Measurements from ENCODE around the gene IFNL4. TPM values are rescaled to one million over a fixed set of nuclear protein-coding genes. Genes with fewer than 3 reads are reported as not detected.
"Not testable (repeated sequence)": the region's sequence is repeated elsewhere in the genome, so short reads cannot be mapped to it uniquely, and the experiment has no call there.

IFNL4 gene
- total RNA-seq, 1 experiment from 2014 or later = not detected

DNA sequence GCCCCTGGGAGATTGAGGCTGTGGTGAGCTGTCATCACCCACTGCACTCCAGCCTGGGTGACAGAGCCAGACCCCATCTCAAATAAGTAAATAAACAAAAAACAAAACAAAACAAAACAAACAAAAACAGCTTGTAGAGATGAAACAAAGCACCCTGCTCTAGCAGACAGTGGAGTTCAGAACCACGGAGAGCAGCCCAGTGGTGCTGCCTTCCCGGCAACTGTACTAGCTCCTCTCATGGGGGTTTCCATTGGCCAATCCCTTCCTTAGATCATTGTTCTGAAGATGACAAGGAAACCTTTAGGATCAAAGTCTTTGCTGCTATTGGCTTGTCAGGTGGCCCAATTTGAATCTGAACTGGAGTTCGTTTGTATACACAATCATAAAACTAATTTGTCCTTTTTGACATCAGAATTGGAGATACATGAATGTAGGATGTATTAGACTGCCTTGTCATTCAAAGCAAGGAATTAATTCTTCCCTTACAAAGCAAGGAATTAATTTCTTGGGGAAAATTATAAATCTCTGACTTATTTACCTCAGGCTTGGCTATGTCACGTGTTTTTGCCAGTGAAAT is 24.9 kb downstream of the IFNL4 start:
- DNase-seq (ENCODE audit: low read depth) = peak; percentile 22

DNA sequence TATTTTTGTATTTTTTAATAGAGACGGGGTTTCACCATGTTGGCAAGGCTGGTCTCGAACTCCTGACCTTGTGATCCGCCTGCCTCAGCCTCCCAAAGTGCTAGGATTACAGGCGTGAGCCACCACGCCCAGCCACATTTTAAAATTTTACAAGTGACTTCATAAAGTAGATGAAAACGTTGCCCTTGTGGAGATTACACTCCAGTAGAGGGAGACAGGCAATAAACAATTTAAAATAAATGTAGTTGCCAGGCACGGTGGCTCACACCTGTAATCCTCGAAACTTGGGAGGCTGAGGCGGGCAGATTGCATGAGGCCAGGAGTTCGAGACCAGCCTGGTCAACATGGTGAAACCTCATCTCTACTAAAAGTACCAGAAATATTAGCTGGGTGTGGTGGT is 29.5 kb downstream of the IFNL4 start:
- DNase-seq (ENCODE audit: low read depth) = not testable (repeated sequence)

DNA sequence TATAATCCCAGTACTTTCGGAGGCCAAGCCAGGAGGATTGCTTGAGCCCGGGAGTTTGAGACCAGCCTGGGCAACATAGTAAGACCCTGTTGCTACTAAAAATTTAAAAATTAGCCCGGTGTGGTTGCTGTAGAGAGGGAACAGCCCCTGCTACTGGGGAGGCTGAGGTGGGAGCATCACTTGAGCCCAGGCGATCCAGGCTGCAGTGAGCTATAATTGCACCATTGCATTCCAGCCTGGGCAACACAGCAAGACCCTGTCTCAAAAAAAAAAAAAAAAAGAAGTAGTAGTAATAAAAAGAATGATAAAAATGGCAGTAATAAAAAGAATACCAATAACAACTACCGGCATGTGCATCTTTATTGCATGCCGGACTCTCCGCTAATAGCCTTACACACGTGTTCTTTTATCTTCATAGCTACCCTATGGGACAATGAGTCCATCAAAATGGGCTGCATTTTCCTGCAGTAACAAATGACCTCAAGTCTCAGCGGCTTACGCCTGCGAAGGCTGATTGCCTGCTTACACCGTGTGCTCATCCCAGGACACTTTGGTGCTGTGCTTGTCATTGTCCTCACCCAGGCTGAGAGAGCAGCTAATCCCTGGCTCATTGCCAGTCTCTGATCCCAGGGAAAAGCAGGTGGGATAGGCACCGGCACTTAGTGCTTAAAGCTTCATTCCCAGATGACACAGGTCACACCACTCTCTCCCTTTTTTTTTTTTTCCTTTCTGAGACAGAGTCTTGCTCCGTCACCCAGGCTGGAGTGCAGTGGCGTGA is 30.2 kb downstream of the IFNL4 start:
- DNase-seq (ENCODE audit: low read depth) = no peak

DNA sequence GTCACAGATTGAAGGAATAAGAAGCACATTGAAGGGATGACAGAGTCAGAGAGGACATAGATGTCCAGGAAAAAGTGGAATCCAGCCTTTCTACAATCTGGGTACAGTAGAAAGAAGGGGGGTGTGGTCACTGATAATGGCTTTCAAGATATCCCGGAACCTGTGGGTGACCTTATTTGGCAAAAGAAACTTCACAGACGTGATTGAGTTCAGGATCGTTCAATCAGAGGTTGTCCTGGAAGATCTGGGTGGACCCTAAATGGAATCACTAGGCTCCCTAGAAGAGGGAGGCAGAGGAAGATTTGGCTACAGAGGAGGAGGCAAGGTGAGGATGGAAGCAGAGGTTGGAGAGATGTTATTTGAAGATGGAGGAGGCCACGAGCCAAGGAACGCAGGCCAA is 31.6 kb downstream of the IFNL4 start:
- DNase-seq (ENCODE audit: low read depth) = no peak

DNA sequence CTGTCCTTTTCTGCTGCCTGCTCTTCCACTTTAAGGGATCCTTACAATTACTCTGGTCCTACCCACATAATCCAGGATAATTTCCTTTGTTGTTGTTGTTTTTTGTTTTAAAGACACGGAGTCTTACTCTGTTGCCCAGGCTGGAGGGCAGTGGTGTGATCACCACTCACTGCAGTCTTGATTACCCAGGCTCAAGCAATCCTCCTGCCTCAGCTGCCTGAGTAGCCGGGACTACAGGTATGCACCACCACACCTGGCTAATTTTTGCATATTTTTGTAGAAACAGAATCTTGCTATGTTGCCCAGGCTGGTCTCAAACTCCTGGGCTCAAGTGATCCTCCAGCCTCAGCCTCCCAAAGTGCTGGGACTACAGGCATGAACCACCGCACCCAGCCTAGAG is 33.3 kb downstream of the IFNL4 start:
- not testable (repeated sequence) for DNase-seq (ENCODE audit: low read depth)

DNA sequence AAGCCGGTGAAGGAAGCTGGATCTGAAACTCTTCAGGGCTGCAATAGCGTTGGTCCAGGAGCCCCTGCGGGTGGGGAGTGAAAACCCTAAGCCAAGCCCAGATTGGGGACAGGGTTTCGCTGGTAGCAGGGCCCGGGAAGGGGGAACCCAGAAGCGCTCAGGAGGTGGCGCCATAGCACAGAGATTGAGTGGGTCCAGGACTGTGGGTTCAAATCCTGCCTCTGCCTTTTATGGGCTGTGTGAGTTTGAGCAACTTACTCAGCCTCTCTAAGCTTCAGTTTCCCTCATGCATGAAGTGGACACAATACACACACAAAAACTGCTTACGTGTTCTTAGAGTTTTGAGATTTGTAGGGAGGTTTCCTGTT is 36.3 kb downstream of the IFNL4 start:
- DNase-seq (ENCODE audit: low read depth) = no peak

DNA sequence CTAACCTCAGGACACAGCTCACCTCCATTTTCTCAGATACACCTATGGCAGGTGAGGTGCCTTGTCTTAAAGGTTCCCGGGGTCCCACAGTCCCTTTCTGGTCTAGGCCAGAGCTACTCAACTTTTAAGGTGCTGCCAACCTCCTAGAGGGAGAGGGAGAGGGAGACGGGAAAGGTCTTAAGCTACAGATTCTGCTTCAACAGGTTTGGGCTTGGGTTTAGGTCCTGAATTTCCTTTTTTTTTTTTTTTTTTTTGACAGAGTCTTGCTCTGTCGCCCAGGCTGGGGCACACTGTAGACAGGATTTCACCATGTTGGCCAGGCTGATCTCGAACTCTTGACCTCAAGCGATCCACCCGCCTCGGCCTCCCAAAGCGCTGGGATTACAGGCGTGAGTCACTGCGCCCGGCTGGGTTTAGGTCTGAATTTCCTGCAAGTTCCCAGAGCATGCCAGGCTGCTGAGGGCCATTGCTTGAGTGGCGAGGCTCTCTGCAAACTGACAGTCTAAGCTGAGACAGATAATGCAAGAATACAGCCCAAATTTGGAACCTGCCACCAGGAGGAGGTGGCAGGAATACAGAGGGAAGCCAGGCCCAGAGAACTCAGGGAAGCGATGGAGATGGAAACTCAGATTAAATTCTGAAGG is 36.8 kb downstream of the IFNL4 start:
- peak; percentile 24 for DNase-seq (ENCODE audit: low read depth)

DNA sequence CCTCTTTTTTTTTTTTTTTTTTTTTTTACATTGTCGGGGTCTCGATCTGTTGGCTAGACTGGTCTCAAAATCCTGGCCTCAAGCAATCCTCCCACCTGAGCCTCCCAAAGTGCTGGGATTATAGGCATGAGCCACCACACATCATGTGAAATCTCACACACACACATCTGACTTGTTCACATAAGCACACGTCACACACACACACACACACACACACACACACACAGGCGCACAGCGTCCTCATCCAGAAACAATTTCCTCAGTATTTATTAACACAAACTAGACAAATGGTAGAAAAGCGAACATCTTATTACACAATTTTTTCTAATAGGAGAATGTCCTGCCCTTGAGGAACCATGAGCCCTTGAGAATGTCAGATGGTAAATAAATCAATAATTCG is 39.5 kb downstream of the IFNL4 start:
- no peak for DNase-seq (ENCODE audit: low read depth)

DNA sequence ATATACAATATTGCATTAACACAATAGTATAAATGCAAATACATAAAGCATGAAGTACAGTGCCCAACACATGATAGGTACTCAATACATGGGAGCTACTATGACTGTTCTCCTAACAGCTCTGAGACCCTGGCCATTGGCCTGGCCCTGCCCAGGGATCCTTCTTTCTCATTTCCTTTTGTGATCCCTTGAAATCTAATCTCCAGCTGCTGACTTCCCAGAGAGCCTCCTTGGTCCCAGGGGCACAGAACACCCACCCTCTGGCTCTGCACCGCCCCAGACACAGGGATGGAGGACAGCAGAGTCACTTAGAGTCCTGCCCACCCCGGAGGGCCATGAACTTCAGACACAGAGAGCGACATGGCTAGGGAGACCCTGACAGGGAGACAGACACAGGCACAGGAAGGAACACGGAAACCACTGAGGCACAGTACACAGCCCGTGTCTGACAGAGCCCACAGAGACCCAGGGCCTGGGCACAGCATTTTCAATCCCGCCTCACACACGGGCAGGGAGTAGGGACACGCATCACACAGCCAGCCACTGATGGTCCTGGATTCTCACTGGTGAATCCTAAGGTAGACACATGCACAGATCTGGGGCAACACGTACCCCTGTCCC is 40.4 kb downstream of the IFNL4 start:
- DNase-seq (ENCODE audit: low read depth) = no peak

DNA sequence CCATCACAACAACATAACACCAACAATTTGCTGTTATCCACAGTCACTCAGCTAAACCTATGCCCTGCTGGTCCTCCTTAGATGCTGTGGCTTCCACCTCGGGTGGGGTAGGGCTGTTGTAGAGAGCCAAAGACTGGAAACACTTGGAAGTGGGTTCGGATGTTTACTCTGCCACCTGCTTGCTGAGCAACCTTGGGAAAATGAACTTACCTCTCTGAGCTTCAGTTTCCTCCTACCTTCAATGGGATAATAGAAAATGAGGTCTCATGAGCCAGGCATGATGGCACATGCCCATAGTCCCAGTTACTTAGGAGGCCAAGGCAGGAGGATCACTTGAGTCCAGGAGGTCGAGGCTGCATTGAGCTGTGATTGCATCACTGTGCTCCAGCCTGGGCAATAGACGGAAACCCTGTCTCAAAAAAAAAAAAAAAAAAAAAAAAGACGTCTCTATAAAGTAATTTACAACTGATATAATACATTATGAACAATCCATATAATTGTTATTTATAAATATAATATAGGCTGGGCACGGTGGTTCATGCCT is 41.3 kb downstream of the IFNL4 start:
- no peak for DNase-seq (ENCODE audit: low read depth)

DNA sequence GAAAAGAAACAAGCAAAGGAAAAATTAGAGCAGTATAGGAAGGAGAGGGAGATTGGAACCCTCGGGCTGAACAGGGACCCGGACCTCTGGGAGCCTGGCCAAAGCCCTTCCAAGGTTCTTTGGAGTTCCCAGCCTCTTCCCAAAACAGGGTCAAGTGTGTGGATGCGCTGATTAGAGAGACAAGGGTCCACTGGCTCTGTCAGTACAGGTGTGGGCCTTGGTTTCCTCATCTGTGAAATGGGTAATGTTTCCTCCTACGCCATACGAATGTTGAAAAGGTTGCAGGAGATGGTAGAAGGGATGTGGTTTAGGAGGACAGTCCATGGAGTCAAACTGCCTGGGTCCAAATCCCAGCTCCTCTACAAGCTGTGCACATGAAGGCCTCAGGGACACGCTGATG is 42.5 kb downstream of the IFNL4 start:
- no peak for DNase-seq (ENCODE audit: low read depth)

DNA sequence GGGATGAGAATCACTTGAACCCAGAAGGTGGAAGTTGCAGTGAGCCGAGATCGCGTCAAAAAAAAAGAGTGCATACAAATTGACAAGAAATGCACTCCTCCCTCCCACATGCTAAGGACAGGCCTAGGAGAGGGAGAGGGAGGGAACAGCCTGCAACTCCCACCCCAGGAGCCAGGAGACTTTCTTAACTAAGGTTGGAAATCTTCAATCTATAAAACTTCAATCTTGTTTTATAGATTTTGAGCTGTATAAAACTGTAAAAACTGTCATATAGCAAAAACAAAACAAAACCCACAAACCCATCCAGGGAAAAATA is 43.2 kb downstream of the IFNL4 start:
- DNase-seq (ENCODE audit: low read depth) = no peak

DNA sequence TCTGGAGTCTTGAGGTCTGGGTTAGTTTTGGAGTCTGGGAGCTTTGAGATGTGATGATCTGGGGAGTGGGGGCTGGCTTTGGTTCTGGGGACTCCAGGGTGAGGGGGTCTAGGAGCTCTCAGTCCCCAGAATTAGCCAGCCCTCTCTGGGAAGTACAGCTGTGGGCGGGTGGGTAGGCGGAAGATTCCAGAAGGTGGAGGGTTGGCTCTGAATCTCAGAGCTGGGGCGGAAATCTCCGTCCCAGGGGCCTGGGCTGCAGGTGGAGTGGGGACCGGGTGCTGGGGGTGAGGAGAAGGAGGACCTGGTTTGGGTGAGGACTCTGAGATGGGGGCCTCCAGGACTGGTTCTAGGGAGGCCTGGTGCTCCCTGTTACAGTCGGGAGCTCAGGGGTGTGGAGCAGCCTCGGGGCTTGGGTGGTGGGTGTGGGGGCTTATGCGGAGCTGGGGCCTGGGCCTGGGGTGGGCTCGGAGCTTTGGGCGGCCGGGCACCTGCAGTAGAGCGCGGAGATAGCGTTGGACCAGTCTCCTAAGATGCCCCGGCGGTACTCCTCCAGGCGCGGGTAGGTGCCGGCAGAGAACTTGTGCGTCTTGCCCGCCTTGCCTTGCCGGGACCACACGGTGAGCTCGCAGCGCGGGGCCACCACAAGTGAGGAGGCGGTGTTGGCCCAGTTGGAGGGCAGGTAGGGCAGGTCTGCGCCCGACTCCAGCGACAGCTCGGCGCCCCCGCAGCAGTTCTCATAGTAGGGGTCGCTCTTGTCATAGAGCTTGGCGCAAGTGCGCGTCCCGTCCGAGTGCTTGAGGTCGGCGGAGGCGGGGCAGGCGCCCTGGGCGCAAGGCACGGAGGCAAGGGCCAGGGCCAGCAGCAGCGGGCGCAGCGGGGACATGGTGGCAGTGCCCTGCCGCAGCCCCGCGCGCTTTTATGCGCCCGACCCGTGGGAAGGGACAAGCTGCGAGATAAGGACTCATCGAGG is 45.0 kb downstream of the IFNL4 start, which contains the start of gene SYCN:
Gene SYCN (minus strand): TSS at position 892 of the 970 bp plus-strand sequence. CDS start 9 bp downstream, at position 883.
- no peak for DNase-seq (ENCODE audit: low read depth)

DNA sequence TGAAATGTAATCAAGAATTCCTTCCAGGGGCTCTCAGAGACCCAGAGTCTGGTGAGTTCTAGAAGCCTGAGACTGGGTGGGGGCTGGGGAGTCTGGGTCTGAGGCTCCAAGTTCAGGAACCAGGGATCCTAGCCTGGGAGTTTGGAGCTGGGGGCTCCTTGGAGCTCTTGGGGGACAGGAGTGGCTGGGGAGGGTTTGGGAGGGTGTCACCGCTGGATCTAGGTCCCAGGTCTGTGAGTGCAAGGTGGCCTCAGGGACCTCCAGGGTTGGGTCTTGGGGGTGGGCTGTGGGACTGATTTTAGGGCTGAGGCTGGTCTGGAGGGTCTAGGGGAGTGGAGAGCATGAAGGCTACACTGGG is 45.7 kb downstream of the IFNL4 start:
- no peak for DNase-seq (ENCODE audit: low read depth)

DNA sequence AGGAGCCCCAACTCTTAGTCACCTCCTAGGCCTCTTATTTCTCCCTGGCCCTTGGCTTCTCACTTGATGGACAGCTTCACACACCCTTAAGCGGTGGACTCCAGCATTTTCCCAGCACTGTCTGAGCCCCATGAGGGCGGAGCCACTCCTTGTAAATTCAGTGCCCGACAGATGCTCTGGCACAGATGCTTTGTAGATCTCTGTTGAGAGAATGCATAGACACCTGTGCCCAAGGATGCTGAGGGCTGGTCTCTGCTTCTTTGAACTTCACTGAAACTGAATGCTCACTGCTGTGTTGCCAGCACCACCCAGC is 47.9 kb downstream of the IFNL4 start:
- DNase-seq (ENCODE audit: low read depth) = no peak

DNA sequence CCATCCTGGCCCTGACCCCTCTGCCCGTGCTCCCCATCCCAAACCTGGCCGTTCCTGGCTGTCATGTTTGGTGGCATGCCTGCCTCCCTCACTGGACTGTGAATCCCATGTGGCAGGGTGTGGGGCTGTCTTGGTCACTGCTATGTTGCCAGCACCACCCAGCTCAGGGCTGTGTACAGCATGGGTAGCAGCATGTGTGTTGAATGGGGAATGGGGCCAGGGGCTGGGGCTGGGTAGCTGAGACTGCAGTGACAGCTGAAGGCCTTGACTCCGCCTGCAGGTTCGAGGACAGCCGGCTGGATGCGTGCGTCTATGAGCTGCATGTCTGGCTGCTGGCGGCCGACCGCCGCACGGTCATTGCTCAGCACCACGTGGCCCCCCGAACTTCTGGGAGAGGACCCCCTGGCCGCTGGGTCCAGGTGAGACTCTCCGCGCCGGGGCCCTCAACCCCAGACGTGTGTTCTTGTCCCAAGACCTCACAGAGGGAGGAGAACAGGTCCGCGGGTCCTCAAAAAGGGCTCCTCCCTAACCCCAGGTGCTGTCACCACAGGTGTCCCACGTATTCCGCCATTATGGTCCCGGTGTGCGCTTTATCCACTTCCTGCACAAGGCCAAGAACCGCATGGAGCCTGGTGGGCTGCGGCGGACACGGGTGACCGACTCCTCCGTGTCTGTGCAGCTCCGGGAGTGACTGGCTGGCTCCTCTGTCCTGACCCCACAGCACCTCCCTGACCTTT is 48.4 kb downstream of the IFNL4 start:
- no peak for DNase-seq (ENCODE audit: low read depth)

DNA sequence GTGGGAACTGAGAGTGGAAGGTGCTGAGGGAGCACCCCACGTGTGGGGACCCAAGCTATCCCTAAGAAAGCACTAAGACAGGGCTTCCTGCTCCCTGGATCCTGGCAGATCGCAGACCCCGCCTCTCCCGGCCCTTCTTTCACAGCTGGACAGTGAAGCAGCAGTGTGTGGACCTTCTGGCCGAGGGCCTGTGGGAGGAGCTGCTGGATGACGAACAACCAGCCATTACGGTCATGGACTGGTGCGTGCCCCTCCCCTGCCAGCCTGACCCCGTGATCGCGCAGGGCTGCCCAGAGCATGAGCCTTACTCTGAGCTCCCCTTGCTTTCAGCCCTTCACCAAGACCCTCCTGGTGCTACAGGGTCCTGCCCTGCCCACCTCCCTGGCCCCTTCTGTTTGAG is 49.6 kb downstream of the IFNL4 start:
- DNase-seq (ENCODE audit: low read depth) = peak; percentile 70

DNA sequence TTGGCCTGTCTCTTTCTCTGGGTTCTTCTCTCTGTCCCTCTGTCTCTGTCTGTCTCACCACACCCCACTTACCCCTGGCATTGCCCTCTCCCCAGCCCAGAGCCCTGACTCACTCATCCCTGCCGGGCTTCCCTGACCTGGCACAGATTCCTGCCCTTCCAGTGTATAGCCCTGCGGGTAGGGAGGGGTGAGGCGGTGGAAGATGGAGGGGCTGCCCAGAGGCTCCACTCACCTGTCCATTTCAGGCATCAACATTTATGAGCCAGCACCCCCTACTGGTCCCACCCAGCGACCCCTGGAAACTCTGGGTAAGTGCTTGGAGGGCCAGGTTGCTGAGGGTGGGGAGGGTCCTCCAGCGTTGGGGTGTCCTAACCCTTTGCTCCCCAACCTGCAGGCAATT is 50.8 kb downstream of the IFNL4 start:
- no peak for DNase-seq (ENCODE audit: low read depth)

DNA sequence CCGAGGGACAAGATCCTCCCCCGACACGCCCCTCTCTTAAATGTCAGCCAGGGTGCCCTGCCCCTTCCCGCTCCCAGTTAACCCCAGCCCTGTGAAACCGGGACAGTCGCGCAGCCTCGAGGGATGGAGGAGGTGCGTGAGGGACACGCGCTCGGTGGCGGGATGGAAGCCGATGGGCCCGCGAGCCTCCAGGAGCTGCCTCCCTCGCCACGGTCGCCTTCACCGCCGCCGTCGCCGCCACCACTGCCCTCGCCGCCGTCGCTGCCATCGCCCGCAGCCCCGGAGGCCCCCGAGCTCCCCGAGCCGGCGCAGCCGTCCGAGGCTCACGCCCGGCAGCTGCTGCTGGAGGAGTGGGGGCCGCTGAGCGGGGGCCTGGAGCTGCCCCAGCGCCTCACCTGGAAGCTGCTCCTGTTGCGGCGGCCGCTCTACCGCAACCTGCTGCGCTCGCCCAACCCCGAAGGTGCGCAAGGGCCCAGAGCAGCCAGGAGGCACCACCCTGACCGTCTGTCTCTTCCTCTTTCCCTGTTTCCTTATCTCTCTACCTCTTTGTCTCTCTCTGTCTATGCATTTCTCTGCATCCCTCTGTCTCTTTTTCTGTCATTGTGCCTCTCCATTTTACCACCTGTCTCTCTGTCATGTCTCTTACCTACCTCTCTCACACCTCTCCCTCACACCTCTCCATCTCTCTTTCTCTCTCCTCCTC is 51.6 kb downstream of the IFNL4 start, which contains the start of gene NCCRP1:
Gene NCCRP1 (plus strand): TSS at position 105 of the 703 bp plus-strand sequence. CDS start 19 bp downstream, at position 124.
- no peak for DNase-seq (ENCODE audit: low read depth)

DNA sequence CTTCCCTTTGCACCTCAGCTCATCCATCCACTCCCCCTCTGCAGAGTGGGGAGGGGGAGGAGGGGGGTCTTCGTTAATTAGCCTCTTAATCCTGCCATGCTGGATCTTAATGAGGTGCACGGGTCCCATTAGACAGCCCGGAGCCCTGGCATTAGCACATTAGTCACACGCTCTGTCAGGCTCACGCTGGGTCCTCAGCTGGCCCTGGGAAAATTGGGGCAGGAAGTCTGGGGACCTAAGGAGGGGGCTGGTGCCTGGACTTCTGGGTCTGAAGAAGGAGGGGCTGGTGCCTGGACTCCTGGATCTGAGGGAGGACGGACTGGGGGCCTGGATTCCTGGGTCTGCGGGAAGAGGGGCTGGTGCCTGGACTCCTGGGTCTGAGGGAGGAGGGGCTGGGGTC is 52.3 kb downstream of the IFNL4 start:
- DNase-seq (ENCODE audit: low read depth) = no peak

All from RPMI7951 (cell line).